Activated gamma-delta T cell treated with Interleukin-2 at 50 U/mL for 16 hours (primary cell): ENCODE measurements around the gene ZNF625.
"Not testable (repeated sequence)": the region's sequence is repeated elsewhere in the genome, so short reads cannot be mapped to it uniquely, and the experiment has no call there.

Experiments
- DNase-seq: peaks from one replicate; pipeline ENCODE4 v3.0.0-alpha.2; 2020

Gene ZNF625

GRCh38 chr19:12137221-12137940, 19.2 kb downstream of the ZNF625 start:
- DNase-seq: peak; percentile 5

- no peak for DNase-seq
Measured at GRCh38 chr19:12133069-12133468, 23.5 kb downstream of the ZNF625 start.

GRCh38 chr19:12126707-12127106, 29.8 kb downstream of the ZNF625 start:
- DNase-seq: no peak

GRCh38 chr19:12117201-12117970, 39.1 kb downstream of the ZNF625 start:
- no peak for DNase-seq

- no peak for DNase-seq
Measured at GRCh38 chr19:12113121-12113520, 43.4 kb downstream of the ZNF625 start.

GRCh38 chr19:12112701-12113100, 43.8 kb downstream of the ZNF625 start:
- no peak for DNase-seq

GRCh38 chr19:12111943-12112637, 44.4 kb downstream of the ZNF625 start:
- no peak for DNase-seq

GRCh38 chr19:12111176-12111575, 45.4 kb downstream of the ZNF625 start:
- no peak for DNase-seq

GRCh38 chr19:12103909-12104308, 52.6 kb downstream of the ZNF625 start:
- not testable (repeated sequence) for DNase-seq

- no peak for DNase-seq
Measured at GRCh38 chr19:12098040-12098439, 58.5 kb downstream of the ZNF625 start.

GRCh38 chr19:12095111-12095790, 61.3 kb downstream of the ZNF625 start:
- DNase-seq: no peak
